ENCODE data around the gene MICAL3.

MICAL3 gene

GRCh38 chr22:17853073-17853472 is 171.3 kb downstream of the MICAL3 start:
- no peak for DNase-seq (ENCODE audit: insufficient read length, low spot score)
- no peak for FAIRE-seq

DNA sequence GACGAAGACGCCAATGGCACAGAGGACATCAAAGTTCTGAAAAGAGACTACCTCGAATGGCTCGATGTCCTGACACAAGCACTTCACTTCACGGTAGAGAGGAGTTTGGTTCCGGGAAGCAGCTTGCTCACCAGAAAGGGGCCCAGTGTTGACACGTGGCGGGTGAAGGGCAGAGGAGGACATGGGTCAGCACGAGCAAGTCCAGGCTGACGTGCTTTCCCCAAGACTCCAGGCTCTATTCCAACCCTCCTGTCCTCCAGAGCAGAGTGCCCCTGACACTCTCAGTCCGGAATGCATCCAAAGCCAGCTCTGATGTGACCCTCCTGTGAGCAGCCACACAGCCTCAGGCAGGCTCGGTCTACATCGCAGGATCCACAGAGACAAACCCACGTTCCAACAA is 172.6 kb downstream of the MICAL3 start:
- FAIRE-seq: no peak
- DNase-seq (ENCODE audit: insufficient read length, low spot score): no peak

DNA sequence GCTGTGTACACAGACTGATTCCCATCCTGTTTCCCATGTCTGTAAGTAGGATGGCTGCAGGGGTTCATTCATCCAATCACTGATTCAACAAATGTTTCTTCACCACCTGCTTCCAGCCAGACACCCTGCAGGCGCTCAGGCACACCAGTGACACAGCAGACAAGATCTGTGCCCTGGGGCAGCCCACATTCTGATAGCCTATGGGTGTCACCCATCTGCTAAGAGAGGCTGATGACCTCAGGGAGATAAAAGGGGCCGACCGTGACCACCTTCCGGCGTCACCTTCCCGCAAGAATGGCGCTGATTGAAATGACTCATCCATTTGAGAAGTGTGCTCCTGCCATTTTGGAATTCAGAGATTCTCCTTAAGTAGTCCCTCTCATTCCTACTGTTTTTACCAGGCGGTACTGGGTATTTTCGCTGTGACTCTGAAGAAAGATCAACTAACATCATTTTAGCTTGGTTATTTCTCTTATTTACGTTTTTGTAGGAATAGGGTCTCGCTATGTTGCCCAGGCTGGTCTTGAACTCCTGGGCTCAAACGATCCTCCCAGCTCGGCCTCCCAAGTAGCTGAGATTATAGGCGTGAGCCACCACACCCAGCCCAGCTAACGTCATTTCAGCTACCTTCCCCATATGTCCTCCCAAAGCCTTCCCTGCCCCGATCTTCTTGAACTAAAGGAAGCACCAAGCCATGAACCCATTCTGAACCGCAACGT is 176.8 kb downstream of the MICAL3 start:
- DNase-seq (ENCODE audit: insufficient read length, low spot score) (no peak), FAIRE-seq (no peak)

- DNase-seq (ENCODE audit: insufficient read length, low spot score) (no peak), FAIRE-seq (no peak)
These were observed 177.9 kb downstream of the MICAL3 start for GRCh38 chr22:17846326-17846992.

DNA sequence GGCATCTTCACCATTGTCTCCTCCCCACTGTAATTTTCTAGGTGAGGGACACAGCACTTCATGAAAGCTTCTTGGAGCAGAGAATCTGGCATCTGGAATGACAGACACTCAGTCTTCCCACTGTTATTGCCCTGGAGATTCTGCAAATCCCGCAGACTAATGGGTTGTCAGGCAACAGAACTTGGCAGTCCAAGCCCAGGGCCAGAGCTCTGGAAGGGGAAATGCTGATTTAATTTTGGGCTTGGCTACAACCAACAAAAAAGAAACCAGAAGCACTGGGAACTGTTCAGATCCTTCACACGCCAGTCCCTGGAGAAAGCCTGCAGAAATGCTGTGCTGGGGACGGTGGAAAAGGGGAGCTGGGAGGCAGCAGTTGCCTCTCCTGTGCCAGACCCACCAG is 178.6 kb downstream of the MICAL3 start:
- DNase-seq (ENCODE audit: insufficient read length, low spot score): no peak
- no peak for FAIRE-seq

- DNase-seq (ENCODE audit: insufficient read length, low spot score) (no peak), FAIRE-seq (no peak)
These were observed 179.0 kb downstream of the MICAL3 start for GRCh38 chr22:17845327-17845726.

DNA sequence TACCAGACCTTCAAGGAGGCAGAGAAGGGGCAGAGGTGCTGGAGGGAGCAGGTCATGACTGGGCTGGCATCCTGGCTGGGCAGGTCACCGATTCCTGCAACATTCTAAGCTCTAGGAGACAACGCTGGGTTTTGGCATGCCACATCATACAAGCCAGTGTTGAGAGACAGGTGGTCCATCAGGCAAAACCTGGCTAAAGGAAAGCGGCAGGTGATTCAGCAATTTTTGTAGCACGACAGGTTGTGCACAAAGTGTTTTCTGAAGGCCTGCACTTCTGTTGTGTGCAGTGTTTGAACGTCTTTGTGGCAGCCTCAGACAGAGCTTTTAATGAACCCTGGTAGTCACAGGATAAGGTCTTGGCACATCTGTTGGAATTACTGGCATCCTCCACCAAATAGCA is 180.2 kb downstream of the MICAL3 start:
- DNase-seq (ENCODE audit: insufficient read length, low spot score) (no peak), FAIRE-seq (no peak)

GRCh38 chr22:17842386-17842785 is 182.0 kb downstream of the MICAL3 start:
- FAIRE-seq: no peak
- DNase-seq (ENCODE audit: insufficient read length, low spot score): no peak

DNA sequence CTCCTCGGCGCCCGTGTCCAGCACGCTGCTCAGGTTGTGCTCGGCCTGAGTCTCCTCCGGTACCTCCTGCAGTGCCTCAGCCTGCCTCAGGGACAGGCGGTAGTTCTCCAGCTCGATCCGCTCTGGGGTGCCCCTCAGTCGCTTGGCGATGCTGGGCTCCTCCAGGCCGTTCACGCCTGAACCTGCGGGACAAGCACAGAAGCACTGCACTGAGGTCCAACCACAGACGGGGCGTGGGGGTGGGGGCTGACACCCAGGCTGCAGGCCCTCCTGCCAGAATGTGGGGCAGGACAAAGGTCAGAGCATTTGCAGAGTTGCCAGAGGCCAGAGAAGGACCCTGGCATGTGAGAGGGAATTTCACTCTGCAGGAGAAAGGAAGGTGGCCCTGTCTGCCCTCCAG is 182.5 kb downstream of the MICAL3 start:
- FAIRE-seq: no peak
- no peak for DNase-seq (ENCODE audit: insufficient read length, low spot score)

DNA sequence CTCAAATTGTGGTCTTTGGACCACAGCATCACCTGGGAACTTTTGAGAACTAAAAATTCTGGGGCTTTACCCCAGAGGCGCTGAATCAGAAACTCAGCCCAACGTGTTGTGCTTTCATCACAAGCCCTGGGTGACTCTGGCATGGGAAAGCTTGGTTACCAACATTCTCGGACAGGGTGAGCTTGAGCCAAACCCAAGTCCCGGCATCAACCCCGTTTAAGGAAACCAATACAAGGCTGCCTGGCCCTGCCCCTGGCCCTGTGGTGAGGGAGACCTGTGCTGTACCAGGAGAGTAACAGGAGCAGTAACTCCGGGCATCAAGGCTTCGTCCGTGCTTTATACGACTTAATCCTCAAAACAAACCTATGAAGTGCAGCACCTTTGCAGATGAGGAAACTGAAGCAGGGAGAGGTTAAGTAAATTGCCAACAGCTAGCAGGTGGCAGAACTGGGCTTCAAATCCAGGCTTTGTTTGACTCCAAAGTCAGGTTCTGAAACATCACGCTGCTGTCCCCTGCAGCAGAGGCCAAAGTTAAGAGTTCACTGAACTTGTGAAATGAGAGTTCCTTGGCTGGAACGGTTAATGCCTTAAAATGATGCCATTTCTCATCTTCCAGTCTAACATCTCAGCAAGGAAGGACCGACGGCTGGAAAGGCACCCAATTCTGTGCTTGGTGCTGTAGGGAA is 186.0 kb downstream of the MICAL3 start:
- FAIRE-seq (no peak), DNase-seq (ENCODE audit: insufficient read length, low spot score) (no peak)

DNA sequence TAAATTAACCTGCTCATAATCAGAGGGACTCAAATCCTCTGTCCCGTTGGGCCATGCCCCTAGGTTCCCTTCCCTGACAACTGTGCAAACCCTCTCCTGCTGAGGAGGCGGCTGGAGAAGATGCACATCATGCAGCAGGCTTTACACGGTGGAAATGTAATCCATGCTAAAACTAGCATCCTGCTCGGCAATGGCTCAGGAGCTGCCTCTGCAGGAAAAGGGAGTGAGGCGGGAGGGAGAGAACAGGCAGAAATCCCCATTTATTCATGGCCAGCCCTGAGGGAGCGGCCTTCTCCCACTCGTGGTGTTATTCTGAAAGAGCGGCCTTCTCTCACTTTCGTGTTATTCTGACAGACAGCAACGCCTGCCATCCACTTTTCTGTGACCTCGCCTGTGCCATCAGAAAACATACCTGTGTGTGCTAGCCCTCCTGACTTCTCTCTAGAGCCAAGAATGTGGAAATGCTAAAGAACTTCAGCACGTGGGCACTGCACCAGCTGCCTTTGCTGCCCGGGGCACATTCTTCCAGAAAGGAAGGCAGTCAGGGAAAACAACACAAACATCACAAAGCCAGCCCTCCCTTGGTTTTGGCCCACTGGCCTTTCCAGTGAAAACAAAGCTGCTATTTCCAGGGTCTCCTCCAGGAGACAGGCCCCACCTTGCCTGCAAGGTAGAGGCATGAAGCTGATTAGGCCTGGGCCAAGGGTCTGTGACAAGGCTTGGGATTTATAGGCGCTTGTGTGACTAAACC is 187.2 kb downstream of the MICAL3 start:
- no peak for DNase-seq (ENCODE audit: insufficient read length, low spot score)
- FAIRE-seq: no peak

- FAIRE-seq: no peak
- DNase-seq (ENCODE audit: insufficient read length, low spot score): no peak
These were observed 189.1 kb downstream of the MICAL3 start for GRCh38 chr22:17835256-17835655.

GRCh38 chr22:17833489-17833888 is 190.9 kb downstream of the MICAL3 start:
- DNase-seq (ENCODE audit: insufficient read length, low spot score) (no peak), FAIRE-seq (no peak)

GRCh38 chr22:17832665-17833064 is 191.7 kb downstream of the MICAL3 start:
- no peak for FAIRE-seq
- DNase-seq (ENCODE audit: insufficient read length, low spot score): no peak

GRCh38 chr22:17831501-17832251 is 192.7 kb downstream of the MICAL3 start:
- no peak for DNase-seq (ENCODE audit: insufficient read length, low spot score)
- FAIRE-seq: no peak

DNA sequence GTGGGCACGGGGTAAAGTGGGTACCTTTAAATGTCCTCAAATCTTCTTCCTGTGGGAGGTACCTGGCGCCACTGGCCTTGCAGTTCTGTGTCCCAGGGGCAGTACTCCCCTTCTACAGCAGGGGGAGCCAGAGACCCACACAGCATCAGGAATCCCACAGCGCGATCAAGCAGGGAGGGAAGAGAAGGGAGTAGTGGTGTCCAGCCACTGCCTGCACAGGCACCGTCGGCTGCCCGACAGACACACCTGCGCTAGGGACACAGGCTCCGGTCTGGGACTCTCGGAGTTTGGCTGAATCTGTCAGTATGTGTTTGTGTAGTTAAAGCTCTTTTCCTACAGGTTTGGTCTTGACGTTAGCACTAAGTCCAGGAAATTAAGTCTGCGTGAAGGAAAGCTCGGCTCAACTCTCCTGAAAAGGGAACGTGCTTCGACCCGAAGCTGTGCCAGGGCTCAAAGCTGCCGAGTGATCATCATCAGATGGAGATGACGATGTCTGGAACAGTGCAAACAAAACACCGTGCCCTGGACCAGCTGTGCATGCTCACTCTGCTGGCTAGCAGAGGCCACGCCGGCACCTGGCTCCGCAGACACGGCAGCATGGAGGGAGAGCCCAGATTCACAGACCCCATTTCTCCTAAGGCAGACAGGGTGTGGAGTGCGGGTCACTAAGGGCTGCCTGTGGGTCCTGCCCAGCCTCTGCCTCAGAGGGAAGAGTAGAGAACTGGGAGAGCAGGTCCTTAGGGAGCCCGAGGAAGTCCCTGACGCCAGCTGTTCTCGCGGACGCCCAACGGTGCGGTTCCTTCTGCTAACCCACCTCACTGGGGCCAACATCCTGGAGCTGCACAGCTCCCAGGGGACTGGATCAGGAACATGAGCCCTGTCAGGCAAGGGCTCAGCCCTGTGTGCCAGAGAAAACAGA is 194.1 kb downstream of the MICAL3 start:
- DNase-seq (ENCODE audit: insufficient read length, low spot score): peak; percentile 92
- peak; percentile 92 for FAIRE-seq

DNA sequence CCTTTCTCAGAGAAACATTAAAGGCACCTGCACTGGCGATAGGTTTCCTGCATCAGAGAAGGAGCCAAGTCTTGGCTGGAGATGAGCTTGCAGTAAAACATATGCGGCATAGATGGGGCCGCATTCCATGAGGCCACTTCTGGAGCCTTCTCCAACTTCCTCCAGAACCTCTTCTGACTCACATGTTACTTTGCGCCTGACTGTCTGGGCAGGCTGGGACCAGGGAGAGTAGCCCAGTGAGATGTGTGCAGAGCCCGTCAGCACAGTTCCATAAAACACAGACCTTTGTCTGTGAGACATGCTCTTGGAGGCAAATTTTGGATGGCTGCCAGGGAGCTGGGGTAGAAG is 194.7 kb downstream of the MICAL3 start:
- no peak for FAIRE-seq
- DNase-seq (ENCODE audit: insufficient read length, low spot score): no peak

GRCh38 chr22:17828502-17829080 is 195.8 kb downstream of the MICAL3 start:
- no peak for DNase-seq (ENCODE audit: insufficient read length, low spot score)
- no peak for FAIRE-seq

GRCh38 chr22:17827466-17827865 is 196.9 kb downstream of the MICAL3 start:
- DNase-seq (ENCODE audit: insufficient read length, low spot score) (no peak), FAIRE-seq (no peak)

Measured in GM19239 (cell line).